NCI-H1436 treated with DMSO at 0.1 percent for 48 hours (cell line): ENCODE measurements around the gene ILKAP.

Experiments used
- DNase-seq: peaks from one replicate; lab custom pipeline; 2025; lab: John Stamatoyannopoulos, UW

The ILKAP gene

DNA sequence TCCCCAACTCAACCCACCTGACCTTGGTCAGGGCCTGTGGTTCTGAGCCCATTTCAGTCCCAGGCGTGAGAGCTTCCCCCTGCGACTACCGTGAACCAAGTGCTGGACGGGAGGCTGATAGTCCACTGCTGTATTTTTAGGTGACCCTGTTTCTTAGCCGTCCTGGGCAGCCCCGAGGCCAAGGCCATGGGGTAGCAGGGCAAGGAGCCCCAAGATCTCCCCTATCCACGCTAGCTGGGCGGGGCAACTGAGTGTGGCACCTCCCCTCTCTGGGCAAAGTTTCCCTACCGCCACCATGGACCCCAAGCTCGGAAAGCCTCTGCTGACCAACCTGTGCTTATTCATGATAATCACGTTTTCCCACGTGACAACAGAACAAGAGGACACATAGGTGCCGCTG, 65.6 kb downstream of the ILKAP start:
- DNase-seq, result no peak

DNA sequence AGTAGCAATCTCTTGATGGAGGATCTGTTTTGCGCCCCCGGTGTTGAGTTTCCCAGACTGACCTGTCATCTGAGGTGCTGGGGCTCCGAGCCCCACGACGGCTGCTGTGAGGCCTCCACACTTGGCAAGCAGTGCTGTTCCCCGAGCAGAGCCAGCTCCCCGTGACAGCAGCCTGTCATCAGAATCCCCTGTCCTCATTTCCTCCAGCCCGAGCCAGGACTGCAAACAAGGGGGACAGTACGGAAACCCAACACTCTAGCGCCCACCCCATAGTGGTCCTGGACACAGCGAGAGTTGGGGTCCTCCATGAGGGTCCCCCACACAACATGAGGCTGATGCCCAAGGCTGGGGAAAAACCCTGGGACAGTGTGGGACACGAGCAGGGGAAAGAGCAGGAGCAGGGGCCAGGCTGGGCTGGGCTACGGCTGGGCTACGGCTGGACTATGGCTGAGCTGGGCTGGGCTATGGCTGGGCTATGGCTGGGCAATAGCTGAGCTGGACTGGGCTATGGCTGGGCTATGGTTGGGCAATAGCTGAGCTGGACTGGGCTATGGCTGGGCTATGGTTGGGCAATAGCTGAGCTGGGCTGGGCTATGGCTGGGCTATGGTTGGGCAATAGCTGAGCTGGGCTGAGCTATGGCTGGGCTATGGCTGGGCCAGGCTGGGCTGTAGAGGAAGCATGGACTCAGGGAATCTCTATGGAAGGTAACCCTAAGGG, 66.5 kb downstream of the ILKAP start:
- no peak for DNase-seq

DNA sequence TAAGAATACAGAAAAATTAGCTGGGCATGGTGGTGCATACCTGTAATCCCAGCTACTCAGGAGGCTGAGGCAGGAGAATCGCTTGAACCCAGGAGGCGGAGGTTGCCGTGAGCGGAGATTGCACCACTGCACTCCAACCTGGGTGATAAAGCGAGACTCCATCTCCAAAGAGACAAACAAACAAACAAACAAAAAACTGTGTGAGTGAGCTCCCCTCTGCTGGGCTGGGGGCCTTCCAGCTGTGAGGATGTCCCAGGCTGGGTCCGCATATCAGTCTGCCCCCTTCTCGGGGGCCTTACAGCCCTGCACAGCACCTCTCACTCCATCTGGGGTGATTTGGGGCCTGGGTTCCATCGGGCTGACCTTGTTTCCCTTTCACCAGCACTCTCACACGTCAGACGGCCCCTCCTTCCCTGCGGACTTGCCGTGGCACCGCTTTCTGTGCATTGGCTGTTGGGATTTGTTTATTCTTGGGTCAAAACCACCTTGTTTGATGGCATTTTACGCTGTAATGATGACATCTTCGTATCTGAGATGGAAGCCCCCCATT, 67.8 kb downstream of the ILKAP start:
- no peak for DNase-seq

DNA sequence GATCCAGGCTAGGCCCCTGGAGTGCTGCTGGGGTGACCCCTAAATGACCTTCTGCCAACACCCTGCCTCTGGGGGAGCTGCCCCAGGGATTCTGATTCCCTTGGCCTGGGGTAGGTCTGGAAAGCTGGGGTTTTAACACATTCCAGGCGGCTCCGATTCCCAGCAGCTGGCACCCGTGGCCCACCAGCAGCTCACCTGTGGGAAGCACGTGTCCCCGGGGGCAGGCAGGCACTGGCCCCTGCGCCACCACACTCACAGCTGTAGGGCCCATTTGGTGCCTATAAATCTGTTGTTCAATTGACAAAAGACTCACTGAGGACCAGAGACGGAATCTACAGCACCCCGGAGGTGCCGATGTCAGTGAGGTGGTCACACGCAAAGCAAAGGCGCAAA, 69.1 kb downstream of the ILKAP start:
- no peak for DNase-seq

DNA sequence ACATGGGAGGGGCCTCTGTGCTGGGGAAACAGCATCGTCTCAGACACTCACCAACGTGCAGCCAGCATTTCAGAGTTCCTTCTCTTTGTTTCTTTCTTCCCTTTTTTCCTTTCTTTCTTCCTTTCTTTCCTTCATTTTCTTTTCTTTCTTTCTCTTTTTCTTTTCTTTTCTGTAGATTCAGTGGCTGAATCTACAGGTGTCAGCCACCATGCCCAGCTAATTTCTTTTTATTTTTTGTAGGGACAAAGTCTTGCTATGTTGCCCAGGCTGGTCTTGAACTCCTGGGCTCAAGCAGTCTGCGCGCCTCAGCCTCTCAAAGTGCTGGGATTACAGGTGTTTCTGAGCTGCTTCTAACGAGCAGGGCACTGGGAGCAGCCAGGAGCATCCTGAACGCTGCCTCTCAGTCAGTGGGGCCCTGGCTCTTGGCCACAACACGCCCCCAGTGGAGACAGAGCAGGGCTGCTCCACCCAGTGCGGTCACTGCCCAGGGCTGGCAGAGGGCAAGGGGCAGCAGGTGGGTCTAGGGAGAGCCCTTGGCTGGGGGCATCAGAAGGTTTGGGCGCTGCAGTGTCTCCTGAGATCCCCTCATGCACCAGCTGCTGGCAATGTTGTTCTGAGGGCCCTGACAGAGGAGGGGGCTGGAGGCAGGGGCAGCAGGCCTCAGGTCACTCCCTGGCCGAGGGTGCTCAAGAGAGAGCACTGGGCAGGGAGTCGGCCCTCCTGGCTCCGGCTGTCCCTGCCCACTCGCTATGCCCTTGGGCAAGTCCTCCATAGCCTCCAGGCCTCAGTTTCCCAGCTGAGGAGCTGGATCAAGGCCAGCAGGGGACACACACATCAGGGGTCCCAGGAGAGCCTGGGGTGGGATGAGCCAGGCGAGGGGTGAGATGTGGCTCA, 69.7 kb downstream of the ILKAP start:
- DNase-seq, result no peak

DNA sequence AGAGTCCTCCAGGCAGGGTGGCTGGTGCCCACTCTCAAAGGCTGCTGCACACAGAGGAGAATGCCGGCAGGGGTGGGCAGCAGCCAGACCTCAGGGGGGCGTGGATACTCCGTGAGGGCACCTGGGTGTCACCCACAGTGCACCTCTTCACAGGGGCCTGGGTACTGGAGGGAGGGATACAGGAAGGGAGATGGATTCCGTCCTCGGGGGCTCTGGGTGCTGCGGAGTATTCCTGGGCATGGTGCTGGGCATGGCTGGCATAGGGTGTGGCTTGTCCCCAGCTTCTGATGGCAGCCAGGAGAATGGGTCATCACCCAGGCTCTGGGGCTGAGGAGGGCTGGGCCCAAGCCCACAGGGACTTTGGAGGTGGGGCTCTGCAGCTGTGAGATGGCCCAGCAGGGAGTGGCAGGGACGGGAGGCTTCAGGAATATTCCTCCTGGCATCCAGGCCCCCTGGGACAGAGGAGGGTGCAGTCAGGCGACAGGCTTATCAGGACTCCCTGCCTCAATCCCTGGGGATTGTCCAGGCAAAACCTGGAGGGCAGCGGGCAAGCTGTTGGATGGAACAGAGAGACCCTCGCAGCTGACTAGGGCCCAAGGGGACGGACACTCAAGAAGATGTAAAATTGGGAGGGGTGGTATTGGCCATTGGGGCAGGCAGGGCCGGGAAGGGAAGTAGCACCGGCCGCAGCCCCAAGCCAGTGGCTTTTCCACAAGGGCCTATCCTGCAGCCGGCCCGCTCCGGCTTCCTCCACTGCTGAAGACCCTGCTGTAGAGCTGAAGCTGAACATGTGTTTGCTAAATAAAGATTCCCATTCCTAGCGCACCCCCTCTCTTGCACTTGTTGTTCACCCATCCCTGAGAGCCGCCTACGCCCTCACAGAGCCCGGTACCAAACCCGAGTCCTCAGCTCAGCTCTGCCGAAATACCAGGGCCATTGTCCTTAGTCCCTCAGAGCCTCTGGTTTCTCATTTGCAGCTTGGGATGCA, 70.7 kb downstream of the ILKAP start:
- no peak for DNase-seq

DNA sequence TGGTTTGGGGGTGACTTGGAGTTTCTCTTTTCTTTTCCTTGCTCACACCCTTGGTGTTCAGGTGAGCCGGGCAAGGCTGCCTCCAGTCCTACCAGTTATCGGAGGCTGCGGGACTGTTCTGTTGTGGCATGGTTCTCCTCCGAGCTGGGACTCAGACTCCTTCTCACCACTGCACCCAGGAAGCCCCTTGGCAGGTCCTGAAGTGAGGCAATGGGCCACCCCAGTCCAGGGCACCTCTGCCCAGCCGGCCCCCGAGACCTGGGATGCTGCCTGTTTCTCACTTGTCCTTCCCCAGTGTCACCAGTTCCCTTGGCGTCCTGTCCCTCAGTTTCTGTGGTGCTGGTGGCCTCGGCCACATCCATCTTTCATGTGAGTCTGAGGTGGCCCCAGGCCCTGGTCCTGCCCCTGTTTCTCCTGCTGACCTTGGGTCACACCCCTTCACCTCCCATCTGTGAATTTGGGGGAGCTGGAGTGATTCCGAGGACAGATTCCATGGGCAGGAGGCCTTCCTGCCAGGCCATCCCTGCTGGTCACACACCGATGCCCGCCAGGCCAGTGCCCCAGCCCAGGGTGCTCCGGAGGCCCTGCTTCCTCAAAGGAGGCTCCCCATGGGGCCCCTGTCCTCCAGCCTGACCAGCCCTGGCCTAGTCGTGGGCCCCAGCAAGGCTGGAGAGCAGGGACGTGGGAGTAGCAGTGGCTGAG, 71.6 kb downstream of the ILKAP start:
- no peak for DNase-seq

DNA sequence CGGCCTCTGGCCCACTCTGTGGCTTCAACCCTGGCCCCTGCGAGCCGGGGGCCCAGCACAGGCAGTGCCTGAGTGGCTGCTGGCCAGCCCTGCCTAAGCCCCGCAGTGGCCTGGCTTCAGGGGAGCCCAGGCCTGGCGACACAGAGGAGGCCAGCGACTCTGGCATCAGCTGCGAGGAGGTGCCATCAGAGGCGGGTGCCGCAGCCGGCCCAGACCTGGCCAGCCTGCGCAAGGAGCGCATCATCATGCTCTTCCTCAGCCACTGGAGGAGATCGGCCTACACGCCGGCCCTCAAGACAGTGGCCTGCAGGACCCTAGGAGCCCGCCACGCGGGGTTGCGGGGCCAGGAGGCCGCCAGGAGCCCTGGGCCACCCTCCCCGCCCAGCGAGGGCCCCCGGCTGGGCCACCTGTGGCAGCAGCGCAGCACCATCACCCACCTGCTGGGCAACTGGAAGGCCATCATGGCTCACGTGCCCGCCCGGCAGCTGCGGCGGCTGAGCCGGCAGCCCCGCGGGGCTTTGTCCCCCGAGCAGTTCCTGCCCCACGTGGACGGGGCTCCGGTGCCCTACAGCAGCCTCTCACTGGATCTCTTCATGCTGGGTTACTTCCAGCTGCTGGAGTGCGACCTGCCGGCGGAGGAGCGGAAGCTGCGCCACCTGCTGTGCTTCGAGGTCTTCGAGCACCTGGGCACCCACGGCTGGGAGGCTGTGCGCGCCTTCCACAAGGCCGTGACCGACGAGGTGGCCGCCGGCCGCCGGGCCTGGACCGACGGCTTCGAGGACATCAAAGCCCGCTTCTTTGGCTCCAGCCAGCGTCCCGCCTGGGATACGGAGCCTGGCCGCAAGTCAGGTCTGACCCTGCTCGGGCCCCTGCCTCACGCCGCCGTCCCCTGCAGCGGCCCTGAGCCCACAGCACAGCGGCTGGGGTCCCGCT, 72.5 kb downstream of the ILKAP start:
- no peak for DNase-seq

DNA sequence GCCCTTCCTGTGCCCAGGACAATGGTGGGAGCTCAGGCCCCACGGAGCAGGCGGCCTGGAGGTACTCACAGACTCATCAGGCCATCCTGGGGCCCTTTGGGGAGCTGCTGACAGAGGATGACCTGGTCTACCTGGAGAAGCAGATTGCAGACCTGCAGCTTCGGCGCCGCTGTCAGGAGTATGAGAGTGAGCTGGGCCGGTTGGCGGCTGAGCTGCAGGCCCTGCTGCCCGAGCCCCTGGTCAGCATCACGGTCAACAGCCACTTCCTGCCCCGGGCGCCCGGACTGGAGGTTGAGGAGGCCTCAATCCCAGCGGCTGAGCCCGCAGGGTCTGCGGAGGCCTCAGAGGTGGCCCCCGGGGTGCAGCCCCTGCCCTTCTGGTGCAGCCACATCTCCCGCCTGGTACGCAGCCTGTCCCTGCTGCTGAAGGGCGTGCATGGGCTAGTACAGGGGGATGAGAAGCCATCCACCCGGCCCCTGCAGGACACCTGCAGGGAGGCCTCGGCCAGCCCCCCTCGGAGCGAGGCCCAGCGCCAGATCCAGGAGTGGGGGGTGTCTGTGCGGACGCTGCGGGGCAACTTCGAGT, 73.3 kb downstream of the ILKAP start:
- no peak for DNase-seq

DNA sequence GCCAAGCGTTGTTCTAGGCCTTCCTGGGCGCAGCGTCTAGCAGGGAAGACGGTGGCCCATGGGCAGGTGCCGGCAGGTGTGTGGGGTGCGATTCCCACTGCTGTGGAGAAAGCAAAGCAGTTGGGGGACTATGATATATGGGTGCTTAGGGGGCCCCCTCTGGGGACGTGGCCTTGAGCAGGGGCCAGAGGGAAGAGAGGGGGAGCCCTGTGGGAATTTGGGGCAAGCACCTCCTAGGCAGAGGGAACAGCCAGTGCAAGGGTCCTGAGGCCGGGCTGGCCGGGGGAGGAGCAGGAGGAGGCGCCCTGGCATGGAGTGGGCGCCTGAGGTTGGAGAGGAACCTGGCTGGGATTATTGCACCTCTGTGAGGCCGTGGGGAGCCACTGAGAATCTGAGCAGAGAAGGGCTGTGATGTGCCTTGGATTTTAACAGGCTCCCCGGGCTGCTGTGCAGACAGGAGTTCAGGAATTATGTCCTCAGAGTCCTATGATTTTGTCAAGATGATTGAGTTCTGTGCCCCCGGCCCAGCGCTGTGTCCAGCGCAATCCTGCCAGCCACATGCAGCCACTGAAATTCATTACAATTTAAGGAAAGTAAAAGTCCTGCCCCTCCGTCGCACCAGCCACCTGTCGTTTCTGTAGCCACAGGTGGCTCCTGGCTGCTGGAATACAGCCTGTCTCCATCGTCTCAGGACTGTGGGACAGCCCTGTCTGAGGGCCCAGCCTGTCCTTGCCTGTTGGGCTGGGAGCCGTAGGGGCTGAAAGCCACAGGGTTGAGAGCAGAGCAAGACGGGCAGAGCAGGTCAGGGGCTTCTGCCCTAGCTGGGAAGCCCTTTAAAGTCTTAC, 74.1 kb downstream of the ILKAP start:
- no peak for DNase-seq

DNA sequence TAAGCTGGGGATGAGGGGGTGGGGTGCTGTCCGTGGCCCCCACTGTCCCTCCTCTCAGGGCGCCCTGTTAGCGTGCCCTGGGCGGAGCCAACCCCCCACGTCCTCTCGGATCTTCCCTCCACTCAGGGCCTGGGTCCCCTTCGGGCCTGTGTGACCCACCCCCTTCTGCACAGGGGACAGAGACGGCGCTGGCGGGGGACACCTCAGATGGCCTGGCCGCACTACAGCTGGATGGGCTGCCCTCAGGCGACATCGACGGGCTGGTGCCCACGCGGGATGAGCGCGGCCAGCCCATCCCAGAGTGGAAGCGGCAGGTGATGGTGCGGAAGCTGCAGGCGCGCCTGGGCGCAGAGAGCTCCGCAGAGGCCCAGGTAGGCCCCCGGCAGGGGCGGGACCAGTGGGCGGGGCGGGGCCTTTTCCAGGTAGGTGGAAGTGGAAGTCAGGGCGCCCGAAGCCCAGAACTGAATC, 74.9 kb downstream of the ILKAP start:
- DNase-seq, result no peak

DNA sequence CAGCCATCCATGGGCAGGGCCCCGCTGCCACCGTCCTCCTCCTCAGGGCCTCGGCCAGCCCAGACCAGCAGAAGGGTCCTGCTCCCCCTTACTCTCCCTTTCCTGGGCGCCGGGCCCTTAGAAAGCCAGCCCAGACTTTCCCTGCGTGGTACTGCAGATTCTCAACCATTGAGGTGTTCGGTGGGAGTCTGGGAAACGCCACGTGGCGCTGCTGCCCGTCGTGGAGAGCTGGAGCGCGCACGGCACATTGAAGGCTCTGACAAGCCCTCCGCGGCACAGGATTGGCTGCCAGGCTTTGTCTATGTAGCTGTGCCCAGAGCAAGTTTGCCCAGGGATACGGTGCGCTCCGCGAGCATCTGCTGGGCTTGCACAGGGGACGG, 75.4 kb downstream of the ILKAP start:
- DNase-seq, result no peak

DNA sequence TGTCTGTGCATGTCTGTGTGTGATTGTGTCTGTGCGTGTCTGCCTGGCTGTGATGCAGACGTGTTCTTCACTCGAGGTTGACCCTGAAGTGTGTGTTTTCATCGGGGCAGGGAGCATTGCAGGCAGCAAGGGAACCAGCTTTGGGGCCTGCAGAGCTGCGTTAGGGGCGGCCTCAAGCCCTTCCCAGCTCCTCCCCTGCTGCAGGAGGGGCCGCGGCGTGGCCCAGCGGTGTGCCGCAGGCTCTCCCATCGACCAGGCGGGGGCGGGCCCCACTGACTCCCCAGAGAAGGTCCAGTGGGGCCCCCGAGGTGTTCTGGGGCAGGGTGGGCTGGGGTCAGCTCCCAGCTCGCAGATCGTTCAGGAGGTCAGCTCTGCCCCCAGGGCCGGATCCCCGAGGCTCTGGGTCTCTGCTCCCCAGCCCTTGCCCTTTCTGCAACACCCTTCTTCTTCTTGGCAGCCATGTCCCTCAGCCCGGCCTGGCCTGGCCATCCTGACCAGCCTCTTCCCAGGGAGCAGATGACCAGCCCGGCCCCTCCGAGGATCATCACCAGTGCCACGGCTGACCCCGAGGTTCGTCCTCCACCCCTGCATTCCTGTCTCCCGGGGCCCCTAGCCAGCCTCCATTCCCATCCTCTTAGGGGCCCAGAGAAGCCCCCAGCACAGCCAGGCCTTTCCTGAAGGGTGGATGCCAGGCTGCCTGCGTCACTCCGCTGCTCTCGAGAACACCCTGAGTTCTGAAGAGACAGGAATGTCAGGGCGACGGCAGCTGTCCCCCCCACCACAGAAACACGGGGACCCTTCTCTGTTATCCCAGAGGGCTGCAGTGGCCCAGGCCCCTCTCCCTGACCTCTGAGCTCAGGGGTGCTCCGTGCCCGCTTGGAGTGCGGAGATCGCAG, 76.1 kb downstream of the ILKAP start:
- no peak for DNase-seq

DNA sequence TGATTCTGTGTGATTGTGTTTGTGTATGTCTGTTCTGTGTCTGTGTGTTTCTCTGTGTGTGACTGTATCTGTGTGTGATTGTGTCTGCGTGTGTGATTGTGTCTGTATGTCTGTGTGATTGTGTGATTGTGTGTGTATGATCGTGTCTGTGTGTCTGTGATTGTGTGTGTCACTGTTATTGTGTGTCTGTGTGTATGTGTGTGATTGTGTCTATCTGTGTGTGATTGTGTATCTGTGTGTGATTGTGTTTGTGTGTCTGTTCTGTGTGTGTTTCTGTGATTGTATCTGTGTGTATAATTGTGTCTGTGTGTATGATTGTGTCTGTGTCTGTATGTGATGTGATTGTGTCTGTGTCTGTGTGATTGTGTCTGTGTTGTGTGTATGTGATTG, 76.7 kb downstream of the ILKAP start:
- DNase-seq, result no peak

DNA sequence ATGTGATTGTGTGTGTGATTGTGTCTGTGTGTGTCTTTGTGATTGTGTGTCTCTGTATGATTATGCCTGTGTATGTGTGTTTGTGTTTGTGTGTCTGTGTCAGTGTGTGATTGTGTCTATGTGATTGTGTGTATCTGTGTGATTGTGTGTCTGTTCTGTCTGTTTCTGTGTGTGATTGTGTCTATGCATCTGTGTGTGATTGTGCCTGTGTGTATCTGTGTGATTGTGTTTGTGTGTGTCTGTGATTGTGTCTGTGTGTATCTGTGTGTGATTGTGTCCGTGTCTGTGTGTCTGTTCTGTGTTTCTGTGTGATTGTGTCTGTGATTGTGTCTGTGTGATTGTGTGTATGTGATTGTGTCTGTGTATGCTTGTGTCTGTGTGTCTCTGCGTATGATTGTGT, 77.2 kb downstream of the ILKAP start:
- DNase-seq, result no peak

DNA sequence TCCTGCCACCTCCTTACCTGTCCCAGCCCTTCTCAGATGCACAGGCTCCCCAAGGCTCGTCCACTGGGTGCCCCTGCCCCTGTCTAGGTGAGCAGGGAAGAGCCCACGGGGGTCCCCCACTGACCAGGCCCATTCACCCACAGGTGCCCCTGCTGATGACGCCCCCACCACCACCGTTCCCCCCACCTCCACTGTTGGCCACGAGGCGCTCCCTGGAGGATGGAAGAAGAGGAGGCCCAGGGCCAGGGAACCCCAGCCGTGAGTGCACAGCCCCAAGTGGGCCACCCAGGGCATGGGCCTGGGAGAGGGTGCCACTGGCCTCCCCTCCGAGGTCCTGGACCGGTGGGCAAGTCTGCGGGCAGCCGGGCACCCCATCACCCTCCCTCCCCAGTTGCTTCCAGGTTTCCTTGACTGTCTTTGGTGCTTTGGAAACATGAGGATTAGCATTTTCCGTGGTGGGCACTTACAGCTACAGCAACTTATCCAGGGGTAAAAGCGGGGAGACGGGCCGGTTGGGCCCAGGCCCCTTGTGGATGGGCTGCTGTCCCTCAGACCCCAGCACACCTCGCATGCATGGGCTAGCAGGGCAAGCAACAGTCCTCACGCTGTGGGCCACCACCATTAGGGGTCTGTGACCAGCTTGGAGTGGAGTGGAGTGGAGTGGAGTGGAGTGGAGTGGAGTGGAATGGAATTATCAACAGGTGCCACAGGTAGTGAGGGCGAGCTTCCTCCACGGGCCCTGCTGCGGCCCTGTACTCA, 78.2 kb downstream of the ILKAP start:
- DNase-seq, result no peak
